ENCODE measurements around the gene ASTN2.

ASTN2 gene

GRCh38 chr9:116736399-116737151 lies 678.3 kb downstream of the ASTN2 start:
- no peak for DNase-seq (ENCODE audit: low spot score)

- no peak for DNase-seq (ENCODE audit: low spot score)
Measured at GRCh38 chr9:116733010-116733641, 681.7 kb downstream of the ASTN2 start.

- DNase-seq (ENCODE audit: low spot score), result no peak
Measured at GRCh38 chr9:116726602-116727001, 688.3 kb downstream of the ASTN2 start.

GRCh38 chr9:116724123-116724522 lies 690.7 kb downstream of the ASTN2 start:
- DNase-seq (ENCODE audit: low spot score), result no peak

- DNase-seq (ENCODE audit: low spot score), result no peak
Measured at GRCh38 chr9:116721944-116722343, 692.9 kb downstream of the ASTN2 start.

- no peak for DNase-seq (ENCODE audit: low spot score)
Measured at GRCh38 chr9:116721411-116721810, 693.4 kb downstream of the ASTN2 start.

- DNase-seq (ENCODE audit: low spot score), result no peak
Measured at GRCh38 chr9:116720111-116720510, 694.7 kb downstream of the ASTN2 start.

- no peak for DNase-seq (ENCODE audit: low spot score)
Measured at GRCh38 chr9:116718111-116718510, 696.7 kb downstream of the ASTN2 start.

- no peak for DNase-seq (ENCODE audit: low spot score)
Measured at GRCh38 chr9:116717150-116717549, 697.7 kb downstream of the ASTN2 start.

- no peak for DNase-seq (ENCODE audit: low spot score)
Measured at GRCh38 chr9:116716438-116716837, 698.4 kb downstream of the ASTN2 start.

GRCh38 chr9:116715751-116716150 lies 699.1 kb downstream of the ASTN2 start:
- no peak for DNase-seq (ENCODE audit: low spot score)

GRCh38 chr9:116713271-116713670 lies 701.6 kb downstream of the ASTN2 start:
- DNase-seq (ENCODE audit: low spot score), result no peak

GRCh38 chr9:116712781-116713180 lies 702.1 kb downstream of the ASTN2 start:
- no peak for DNase-seq (ENCODE audit: low spot score)

- no peak for DNase-seq (ENCODE audit: low spot score)
Measured at GRCh38 chr9:116706310-116707290, 708.3 kb downstream of the ASTN2 start.

GRCh38 chr9:116705531-116705930 lies 709.3 kb downstream of the ASTN2 start:
- no peak for DNase-seq (ENCODE audit: low spot score)

- DNase-seq (ENCODE audit: low spot score), result no peak
Measured at GRCh38 chr9:116704470-116704869, 710.4 kb downstream of the ASTN2 start.

- no peak for DNase-seq (ENCODE audit: low spot score)
Measured at GRCh38 chr9:116703634-116704033, 711.2 kb downstream of the ASTN2 start.

GRCh38 chr9:116701940-116702642 lies 712.8 kb downstream of the ASTN2 start:
- DNase-seq (ENCODE audit: low spot score), result no peak

- no peak for DNase-seq (ENCODE audit: low spot score)
Measured at GRCh38 chr9:116700882-116701865, 713.7 kb downstream of the ASTN2 start.

GRCh38 chr9:116700279-116700678 lies 714.6 kb downstream of the ASTN2 start:
- DNase-seq (ENCODE audit: low spot score), result no peak

- DNase-seq (ENCODE audit: low spot score), result no peak
Measured at GRCh38 chr9:116697887-116698286, 717.0 kb downstream of the ASTN2 start.
